ENCODE results near the gene GREB1.
A peak's percentile ranks its signal among the peaks of the same experiment; 100 is the strongest.

Gene GREB1

DNA sequence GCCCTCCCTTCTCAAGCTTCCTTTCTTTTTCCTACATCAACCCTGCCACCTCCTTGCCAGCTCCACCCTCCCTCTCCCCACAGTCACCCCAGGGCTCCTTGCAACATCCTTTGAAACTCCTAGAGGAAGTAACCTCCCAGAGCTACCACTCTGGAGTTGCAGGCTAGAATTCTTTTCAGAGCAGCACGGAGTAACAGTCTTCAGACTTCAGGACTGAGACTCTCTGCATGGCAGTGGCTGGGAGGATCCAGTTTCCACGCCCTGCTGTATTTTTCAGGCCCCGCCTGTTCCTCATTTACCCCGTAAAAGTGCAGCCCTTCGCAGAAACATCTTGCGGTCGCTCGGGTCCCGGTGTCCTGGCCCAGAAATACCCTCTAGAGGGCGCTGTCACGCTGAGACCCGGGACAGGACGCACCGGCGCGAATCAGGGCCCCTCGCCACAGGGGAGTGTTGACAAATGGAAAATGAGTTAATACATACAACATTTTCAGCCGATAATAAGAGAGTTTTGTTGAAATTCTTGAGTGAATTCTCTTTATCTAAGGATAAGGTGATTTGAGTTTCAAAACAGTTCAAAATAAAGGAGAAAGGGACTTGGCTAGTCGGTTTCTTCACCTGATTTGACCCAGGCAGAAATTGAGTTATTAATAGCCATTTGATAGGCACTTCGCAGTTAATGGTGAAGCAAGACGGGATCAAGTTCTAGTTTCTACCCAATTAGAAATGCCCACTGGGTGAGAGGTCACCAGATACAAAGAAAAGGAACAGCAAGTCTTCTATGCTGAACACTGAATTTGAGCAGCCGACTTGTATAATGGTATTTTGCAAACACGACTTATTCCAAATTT is 154.6 kb downstream of the GREB1 start:
- DNase-seq = peak; percentile 75

- DNase-seq = no peak
Observed at GRCh38 chr2:11691076-11691660, 157.3 kb downstream of the GREB1 start.

All from fibroblast of upper back skin (primary cell).